Adrenal gland (tissue), 12 donors: ENCODE data around the gene LMAN2. TPM values are rescaled to one million over a fixed set of nuclear protein-coding genes. Genes with fewer than 3 reads are reported as not detected.

Experiments
- DNase-seq, 7 donors: peaks; one replicate each; pipeline ENCODE4 v3.0.0-alpha.2; 2019 to 2020
- H3K27ac ChIP-seq, 5 donors: fragments of 200-600 bp; sonication (generic) in 4 of 5; 1 replicate in 3 of 5; 2 replicates in 2 of 5; pipeline versions ENCODE4 v1.5.1 to v1.8.0; 2016 to 2020; ENCODE audit warnings: mild to moderate bottlenecking in 1 of 5
- H3K27me3 ChIP-seq: fragments of 200-600 bp; 2 replicates; pipeline ENCODE4 v1.8.0; 2021
- H3K36me3 ChIP-seq, 2 donors: fragments of 200-600 bp; replicated peaks in 1 of 2; 1 replicate in 1 of 2; 2 replicates in 1 of 2; pipeline versions ENCODE4 v1.5.1 to v1.8.0; 2018 to 2022
- H3K4me1 ChIP-seq, 2 donors: fragments of 200-600 bp; replicated peaks in 1 of 2; 1 replicate in 1 of 2; 2 replicates in 1 of 2; pipeline versions ENCODE4 v1.5.1 to v1.8.0; 2018 to 2021
- H3K4me3 ChIP-seq, 4 donors: fragments of 200-600 bp; sonication (generic) in 3 of 4; one replicate each; pipeline ENCODE4 v1.5.1; 2016 to 2018
- H3K9me3 ChIP-seq, 3 donors: fragments of 200-600 bp; sonication (generic) in 1 of 3; replicated peaks in 1 of 3; 1 replicate in 2 of 3; 2 replicates in 1 of 3; pipeline versions ENCODE4 v1.5.1 to v1.8.0; 2016 to 2021
- POLR2A ChIP-seq, 2 donors: fragments of 450-650 bp; IDR thresholded peaks; one replicate each; pipeline ENCODE4 v1.6.1; 2017; ENCODE audit warnings: antibody characterized with exemption in 2 of 2, mild to moderate bottlenecking in 2 of 2, moderate library complexity in 1 of 2
- WGBS, 4 donors: extraction: QIAGEN DNeasy Blood & Tissue Kit in 2 of 4; methylation state at CpG; one replicate each; pipeline versions ENCODE4 v1.1.5 to v1.1.7; 2013 to 2017; 5-methylcytosine and 5-hydroxymethylcytosine counted together
- intact Hi-C, 2 donors: fragments of 100-400 bp; cut with DNase I; formaldehyde crosslinking; loops; one replicate each; pipeline versions ENCODE4 v1.14.1 to v1.15.0; 2022 to 2023
- polyA plus RNA-seq, 3 donors: library from polyadenylated mRNA; stranded (reverse); fragments of 200-250 nt in 2 of 3; fragments of 350-450 nt in 1 of 3; fragmentation: Illumina TruSeq in 1 of 3; extraction: RNeasy Lipid Tissue Mini Kit (QIAGEN cat#74804) in 1 of 3; gene quantifications; one replicate each; pipeline ENCODE4 v1.2.3, GENCODE V29; 2013 to 2014
- total RNA-seq, 9 donors: library from RNA; depleted of rRNA in 4 of 9; stranded (reverse); fragments of >200 nt in 4 of 9; fragments of 120-200 nt in 1 of 9; fragmentation: NEBNext Ultra II Directional in 1 of 9; extraction: Animal tissue kit (Norgen Biotek cat#: 25700) in 1 of 9; gene quantifications; one replicate each; pipeline versions ENCODE4 v1.1.0 to v1.2.4, GENCODE V29; 2013 to 2023
- TF ChIP-seq, protein P1 (sequence below), 6 experiments: fragments of 450-650 bp in 4 of 6; fragments of 200-600 bp in 2 of 6; sonication (generic) in 1 of 6; IDR thresholded peaks; 1 replicate in 5 of 6; 2 replicates in 1 of 6; pipeline versions ENCODE4 v1.5.1 to v1.8.0; 2016 to 2021; ENCODE audit warnings: antibody characterized with exemption in 6 of 6, mild to moderate bottlenecking in 2 of 6, moderate library complexity in 1 of 6
- donor health status: healthy with polysubstance abuse.
- donor health status: Bipolar disorder and iron deficiency.
- donor health status: DM: yes; HTN: yes; CAD: no.
- donor health status: DM: no; HTN: no; CAD: no.
- donor health status: DM: no; HTN: no; CAD: no.
- donor health status: DM: yes; HTN: yes; CAD: no.

LMAN2 gene
- total and polyA plus RNA-seq, 12 donors, result 85.7 to 398 (median 150) TPM

DNA sequence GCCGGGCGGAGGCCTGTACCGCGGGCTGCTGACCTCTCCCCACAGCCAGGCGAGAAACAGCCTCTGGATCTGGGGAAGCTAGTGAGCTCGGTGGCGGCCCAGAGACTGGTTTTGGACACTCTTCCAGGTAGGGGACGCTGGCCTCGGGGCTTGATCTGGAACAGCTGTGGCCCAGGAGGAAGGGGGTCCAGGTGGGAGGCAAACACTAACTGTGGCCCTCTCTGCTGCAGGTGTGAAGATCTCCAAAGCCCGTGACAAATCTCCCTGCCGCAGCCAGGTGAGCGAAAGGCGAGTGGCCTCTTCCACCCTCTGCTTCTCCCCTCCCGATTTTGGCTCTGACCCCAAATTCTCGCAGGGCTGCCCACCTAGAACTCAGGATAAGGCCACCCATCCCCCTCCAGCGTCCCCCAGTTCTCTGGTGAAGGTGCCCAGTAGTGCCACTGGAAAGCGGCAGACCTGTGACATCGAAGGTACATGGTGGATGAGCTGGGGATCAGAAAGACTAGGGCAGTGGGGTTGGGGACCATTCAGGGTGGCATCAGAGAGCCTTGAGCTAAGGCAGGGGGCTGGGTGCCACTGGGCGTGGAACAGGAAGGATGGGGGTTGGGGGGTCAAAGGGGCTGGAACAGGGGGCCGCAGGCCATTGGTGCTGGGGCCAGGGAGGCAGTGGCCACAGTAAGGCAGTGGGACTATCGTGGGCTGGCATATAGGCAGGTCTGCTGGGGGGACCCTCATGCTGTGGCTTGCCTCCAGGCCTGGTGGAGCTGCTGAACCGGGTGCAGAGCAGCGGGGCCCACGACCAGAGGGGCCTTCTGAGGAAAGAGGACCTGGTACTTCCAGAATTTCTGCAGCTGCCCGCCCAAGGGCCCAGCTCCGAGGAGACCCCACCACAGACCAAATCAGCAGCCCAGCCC, 19.9 kb upstream of the LMAN2 start:
- Histone ChIP-seq H3K27me3 (no peaks in the 10 kb centered on the region), H3K36me3 (no peaks in the 10 kb centered on the region), H3K9me3 (no peaks in the 10 kb centered on the region), H3K4me1 (peaks cover 10 to 18% of the 10 kb centered on the region in 2 donors), H3K27ac (peak overlapping the region in 2 of 5 donors; percentile 12 to 70), H3K4me3 (peak overlapping the region in 2 of 4 donors; percentile 5 to 53)
- 56 to 87% (median 65%) methylated on average over 16 to 26 of the region's 26 CpGs for WGBS, 4 donors
- TF ChIP-seq, protein P1, sequence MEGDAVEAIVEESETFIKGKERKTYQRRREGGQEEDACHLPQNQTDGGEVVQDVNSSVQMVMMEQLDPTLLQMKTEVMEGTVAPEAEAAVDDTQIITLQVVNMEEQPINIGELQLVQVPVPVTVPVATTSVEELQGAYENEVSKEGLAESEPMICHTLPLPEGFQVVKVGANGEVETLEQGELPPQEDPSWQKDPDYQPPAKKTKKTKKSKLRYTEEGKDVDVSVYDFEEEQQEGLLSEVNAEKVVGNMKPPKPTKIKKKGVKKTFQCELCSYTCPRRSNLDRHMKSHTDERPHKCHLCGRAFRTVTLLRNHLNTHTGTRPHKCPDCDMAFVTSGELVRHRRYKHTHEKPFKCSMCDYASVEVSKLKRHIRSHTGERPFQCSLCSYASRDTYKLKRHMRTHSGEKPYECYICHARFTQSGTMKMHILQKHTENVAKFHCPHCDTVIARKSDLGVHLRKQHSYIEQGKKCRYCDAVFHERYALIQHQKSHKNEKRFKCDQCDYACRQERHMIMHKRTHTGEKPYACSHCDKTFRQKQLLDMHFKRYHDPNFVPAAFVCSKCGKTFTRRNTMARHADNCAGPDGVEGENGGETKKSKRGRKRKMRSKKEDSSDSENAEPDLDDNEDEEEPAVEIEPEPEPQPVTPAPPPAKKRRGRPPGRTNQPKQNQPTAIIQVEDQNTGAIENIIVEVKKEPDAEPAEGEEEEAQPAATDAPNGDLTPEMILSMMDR (IDR thresholded peaks at IDR 0.05), result no peak
- no peak for TF ChIP-seq POLR2A (IDR thresholded peaks at IDR 0.05)
- intact Hi-C loops, result no loop called here
- peak in 4 of 7 donors; percentile 25 to 46 (median 36) for DNase-seq

DNA sequence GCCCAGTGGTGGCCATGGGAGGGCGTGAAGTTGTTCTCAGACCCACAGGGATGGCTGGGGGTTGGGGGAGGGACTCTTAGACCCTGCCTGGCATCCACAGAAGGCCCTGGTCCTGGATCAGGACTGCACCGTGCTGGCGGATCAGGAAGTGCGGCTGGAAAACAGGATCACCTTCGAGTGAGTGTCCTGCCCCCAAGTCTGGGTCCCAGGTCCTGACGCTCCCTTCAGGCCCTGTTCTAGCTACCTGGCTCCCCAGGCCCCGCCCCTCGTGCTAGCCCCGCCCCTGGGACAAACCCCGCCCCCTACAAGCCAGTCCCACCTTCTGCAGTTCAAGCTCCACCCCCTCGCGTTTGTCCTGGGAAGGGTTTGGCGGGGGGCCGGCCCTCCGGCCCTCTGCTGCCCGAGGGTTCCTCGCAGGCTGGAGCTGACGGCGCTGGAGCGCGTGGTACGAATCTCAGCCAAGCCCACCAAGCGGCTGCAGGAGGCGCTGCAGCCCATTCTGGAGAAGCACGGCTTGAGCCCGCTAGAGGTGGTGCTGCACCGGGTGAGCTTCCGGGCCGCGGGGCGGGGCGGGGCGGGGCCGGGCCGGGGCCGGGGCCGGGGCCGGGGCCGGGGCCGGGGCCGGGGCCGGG, 19.1 kb upstream of the LMAN2 start:
- intact Hi-C loops, result no loop called here
- peak overlapping the region in 2 of 5 donors; percentile 12 to 70 for H3K27ac ChIP-seq
- WGBS, 4 donors, result 13 to 21% (median 16%) methylated on average over 13 to 42 of the region's 42 CpGs; no CpG with 5 or more reads in 1 of the 4 donors
- H3K4me3 ChIP-seq, result peak overlapping the region in 1 of 4 donors; percentile 53
- peak; percentile 82 to 94 (median 90) for DNase-seq
- H3K36me3 ChIP-seq, result no peaks in the 10 kb centered on the region
- no peaks in the 10 kb centered on the region for H3K9me3 ChIP-seq
- peaks cover 15 to 23% of the 10 kb centered on the region in 2 donors for H3K4me1 ChIP-seq
- no peaks in the 10 kb centered on the region for H3K27me3 ChIP-seq
- peak in 1 of 2 donors; percentile 8 for TF ChIP-seq POLR2A (IDR thresholded peaks at IDR 0.05)
- TF ChIP-seq, protein P1 (IDR thresholded peaks at IDR 0.05), result peak; percentile 22 to 69 (median 47)

DNA sequence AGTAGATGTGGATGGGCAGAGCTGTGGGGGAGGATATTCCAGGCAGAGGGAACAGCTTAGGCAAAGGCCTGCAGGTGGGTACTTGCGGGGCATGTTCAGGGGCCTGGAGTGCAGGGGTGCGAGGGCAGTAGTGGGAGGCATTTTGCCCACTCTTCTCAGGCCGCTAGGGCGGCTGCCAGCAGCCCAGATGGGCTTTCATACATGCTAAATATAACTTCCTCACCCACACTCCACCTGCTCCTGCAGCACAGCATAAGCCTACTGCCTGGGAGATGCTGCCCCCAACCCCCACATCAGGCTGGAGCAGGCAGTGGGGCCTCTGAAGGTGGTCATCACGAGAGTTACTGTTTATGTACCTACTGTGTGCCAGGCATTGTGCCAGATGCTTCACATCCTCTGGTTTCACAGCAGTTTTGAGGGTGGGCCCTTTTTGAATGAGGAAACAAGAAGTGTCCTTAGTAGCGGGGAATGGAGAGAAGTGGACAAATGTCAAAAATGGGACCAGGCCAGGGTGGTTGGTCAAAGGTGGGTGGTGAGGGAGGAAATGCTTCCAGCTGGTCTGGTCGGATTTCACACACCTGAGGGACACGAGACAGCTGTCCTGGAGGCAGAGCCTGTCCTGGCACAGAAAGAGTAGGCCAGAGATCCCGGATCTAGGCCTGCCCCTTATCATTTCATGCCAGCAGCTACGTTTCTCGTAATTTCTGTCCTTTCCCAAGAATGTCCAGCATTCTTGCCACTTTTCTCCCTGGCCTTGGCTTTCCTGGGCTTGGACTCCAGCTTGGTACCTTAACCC, 18.4 kb upstream of the LMAN2 start:
- Histone ChIP-seq H3K36me3 (no peaks in the 10 kb centered on the region), H3K4me1 (peaks cover 15 to 23% of the 10 kb centered on the region in 2 donors)
- intact Hi-C loops, result no loop called here

More for the DNA sequence above, 18.4 kb upstream of the LMAN2 start:
- 65 to 71% (median 68%) methylated on average over 11 of the region's 11 CpGs for WGBS, 4 donors
- Histone ChIP-seq H3K27me3 (no peaks in the 10 kb centered on the region), H3K9me3 (no peaks in the 10 kb centered on the region), H3K4me3 (no peak overlapping the region), H3K27ac (peak overlapping the region in 2 of 5 donors; percentile 12 to 70)
- peak in 4 of 7 donors; percentile 19 to 55 (median 42) for DNase-seq
- TF ChIP-seq POLR2A (IDR thresholded peaks at IDR 0.05), result no peak
- TF ChIP-seq, protein P1 (IDR thresholded peaks at IDR 0.05), result no peak
